ENCODE measurements around the gene POLR1E.

The POLR1E gene

GRCh38 chr9:37451628-37452027, 34.1 kb upstream of the POLR1E start:
- H4K20me1 ChIP-seq (ENCODE audit: control insufficient read depth, insufficient read depth, low read depth, low read length), result no peaks in the 10 kb centered on the region; the same call in 1 of the 2 replicates
- no peaks in the 10 kb centered on the region for H3K9me2 ChIP-seq (replicated peaks; ENCODE audit: control insufficient read depth, low read length)
- H3K27ac ChIP-seq (ENCODE audit: low read depth, low read length), result no peak overlapping the region

GRCh38 chr9:37452611-37453010, 33.1 kb upstream of the POLR1E start:
- Histone ChIP-seq H3K4me3 (ENCODE audit: low read length) (no peak overlapping the region), H3K36me3 (ENCODE audit: control insufficient read depth, low read length) (peaks cover 32% of the 10 kb centered on the region), H3K27me3 (ENCODE audit: control insufficient read depth, low read length) (no peaks in the 10 kb centered on the region), H3K79me2 (ENCODE audit: control insufficient read depth, low read length) (peaks cover 93% of the 10 kb centered on the region), H3F3A (ENCODE audit: control insufficient read depth, insufficient read depth) (no peaks in the 10 kb centered on the region; the same call in 1 of the 2 replicates), H3K4me1 (ENCODE audit: control insufficient read depth, low read length) (peaks cover 28% of the 10 kb centered on the region), H3K27ac (ENCODE audit: low read depth, low read length) (no peak overlapping the region), H3K9me3 (ENCODE audit: control insufficient read depth, insufficient read depth, low read length) (no peaks in the 10 kb centered on the region), H3K9me2 (replicated peaks; ENCODE audit: control insufficient read depth, low read length) (no peaks in the 10 kb centered on the region), H3K4me2 (ENCODE audit: low read length) (no peak overlapping the region), H4K20me1 (ENCODE audit: control insufficient read depth, insufficient read depth, low read depth, low read length) (no peaks in the 10 kb centered on the region; the same call in 1 of the 2 replicates)
- TF ChIP-seq EZH2phosphoT487 (IDR thresholded peaks at IDR 0.05; ENCODE audit: borderline replicate concordance, low read length) (no peak), CTCF (IDR thresholded peaks at IDR 0.05; ENCODE audit: low read depth, low read length, poor library complexity, severe bottlenecking) (no peak)

More at GRCh38 chr9:37451628-37452027, 34.1 kb upstream of the POLR1E start:
- Histone ChIP-seq H3K9me3 (ENCODE audit: control insufficient read depth, insufficient read depth, low read length) (no peaks in the 10 kb centered on the region), H3K36me3 (ENCODE audit: control insufficient read depth, low read length) (peaks cover 31% of the 10 kb centered on the region), H3K4me3 (ENCODE audit: low read length) (no peak overlapping the region), H3K79me2 (ENCODE audit: control insufficient read depth, low read length) (peaks cover 92% of the 10 kb centered on the region), H3K4me2 (ENCODE audit: low read length) (no peak overlapping the region), H3K4me1 (ENCODE audit: control insufficient read depth, low read length) (peaks cover 18% of the 10 kb centered on the region), H3F3A (ENCODE audit: control insufficient read depth, insufficient read depth) (no peaks in the 10 kb centered on the region), H3K27me3 (ENCODE audit: control insufficient read depth, low read length) (no peaks in the 10 kb centered on the region)
- no peak for TF ChIP-seq EZH2phosphoT487 (IDR thresholded peaks at IDR 0.05; ENCODE audit: borderline replicate concordance, low read length)
- TF ChIP-seq CTCF (IDR thresholded peaks at IDR 0.05; ENCODE audit: low read depth, low read length, poor library complexity, severe bottlenecking), result no peak

- Histone ChIP-seq H3F3A (ENCODE audit: control insufficient read depth, insufficient read depth) (no peaks in the 10 kb centered on the region; the same call in 1 of the 2 replicates), H3K4me1 (ENCODE audit: control insufficient read depth, low read length) (peaks cover 30% of the 10 kb centered on the region), H3K9me2 (replicated peaks; ENCODE audit: control insufficient read depth, low read length) (no peaks in the 10 kb centered on the region), H3K27me3 (ENCODE audit: control insufficient read depth, low read length) (no peaks in the 10 kb centered on the region), H3K27ac (ENCODE audit: low read depth, low read length) (no peak overlapping the region), H3K36me3 (ENCODE audit: control insufficient read depth, low read length) (peaks cover 35% of the 10 kb centered on the region), H3K79me2 (ENCODE audit: control insufficient read depth, low read length) (peaks cover 96% of the 10 kb centered on the region), H3K9me3 (ENCODE audit: control insufficient read depth, insufficient read depth, low read length) (no peaks in the 10 kb centered on the region), H3K4me2 (ENCODE audit: low read length) (no peak overlapping the region), H4K20me1 (ENCODE audit: control insufficient read depth, insufficient read depth, low read depth, low read length) (no peaks in the 10 kb centered on the region; the same call in 1 of the 2 replicates), H3K4me3 (ENCODE audit: low read length) (no peak overlapping the region)
- TF ChIP-seq CTCF (IDR thresholded peaks at IDR 0.05; ENCODE audit: low read depth, low read length, poor library complexity, severe bottlenecking) (no peak), EZH2phosphoT487 (IDR thresholded peaks at IDR 0.05; ENCODE audit: borderline replicate concordance, low read length) (no peak)
Observed at GRCh38 chr9:37453827-37454226, 31.9 kb upstream of the POLR1E start.
